ENCODE data around the gene CRHR1. TPM values are rescaled to one million over a fixed set of nuclear protein-coding genes. Genes with fewer than 3 reads are reported as not detected.

Gene CRHR1
- polyA plus RNA-seq, 2 of the 4 experiments (the other 2 are of a cell fraction): 0.09 to 0.12 TPM

DNA sequence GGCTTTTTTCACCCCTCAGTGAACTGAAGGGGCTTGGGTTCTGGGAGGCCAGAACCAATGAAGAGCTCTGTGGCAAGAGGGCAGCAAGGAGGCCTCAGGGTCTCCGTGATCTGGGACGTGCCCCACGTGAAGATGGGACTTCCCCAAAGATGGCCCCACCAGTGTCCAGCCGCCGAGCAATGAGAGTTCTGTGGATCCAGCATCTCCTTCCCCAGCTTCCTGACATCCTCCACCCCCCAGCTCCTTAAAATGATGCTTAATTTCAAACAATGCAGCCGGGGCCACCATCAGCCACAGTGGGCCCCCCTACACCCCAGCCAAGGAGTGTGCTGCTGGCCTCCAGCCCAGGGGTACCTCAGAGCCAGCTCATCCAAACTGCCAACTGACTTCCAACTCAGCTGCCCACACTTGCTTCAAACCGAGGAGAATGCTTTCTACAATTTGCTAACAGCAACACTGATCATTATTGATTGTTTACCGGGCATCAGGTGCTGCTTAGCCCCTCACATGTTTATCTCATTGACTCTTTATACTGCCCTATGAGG, 54.7 kb downstream of the CRHR1 start (continued):
- TF ChIP-seq CTCF (IDR thresholded peaks at IDR 0.05) (no peak), MAFK (IDR thresholded peaks at IDR 0.05; ENCODE audit: partially characterized antibody) (no peak), MAX (IDR thresholded peaks at IDR 0.05) (no peak), MYC (IDR thresholded peaks at IDR 0.05; ENCODE audit: borderline replicate concordance, low read length) (no peak), ELK1 (IDR thresholded peaks at IDR 0.05; ENCODE audit: low read depth, low read length) (no peak), HEYL (CRISPR knock-in tag; IDR thresholded peaks at IDR 0.05) (no peak), CBX8 (IDR thresholded peaks at IDR 0.05) (no peak), BCL3 (IDR thresholded peaks at IDR 0.05) (no peak)

GRCh38 chr17:45839442-45839841, 55.3 kb downstream of the CRHR1 start:
- no peak overlapping the region for H3K4me3 ChIP-seq
- peaks cover 6% of the 10 kb centered on the region; the same call in 2 of the 3 replicates for H3K4me1 ChIP-seq
- FAIRE-seq (no peak), ATAC-seq (no peak), DNase-seq (ENCODE audit: low read depth in 1 of 2, low spot score in 1 of 2) (no peak)
- no peak for TF ChIP-seq TFCP2L1 (CRISPR knock-in tag; IDR thresholded peaks at IDR 0.05)
- TF ChIP-seq BHLHE40 (IDR thresholded peaks at IDR 0.05; ENCODE audit: low read depth, low read length): no peak
- TF ChIP-seq TP53 (CRISPR knock-in tag; IDR thresholded peaks at IDR 0.05): no peak
- no peak for TF ChIP-seq EHMT2 (IDR thresholded peaks at IDR 0.05; ENCODE audit: low read depth)
- no peak for TF ChIP-seq SREBF2 (IDR thresholded peaks at IDR 0.05)
- TF ChIP-seq USF2 (IDR thresholded peaks at IDR 0.05): no peak
- no peak for TF ChIP-seq SMC3 (IDR thresholded peaks at IDR 0.05)
- TF ChIP-seq RAD21 (conservative IDR thresholded peaks at IDR 0.05 in 1 of 2, IDR thresholded peaks at IDR 0.05 in 1 of 2): no peak
- H3K27ac ChIP-seq: no peak overlapping the region
- no peaks in the 10 kb centered on the region for H3K9me3 ChIP-seq
- no peak overlapping the region for H3K4me2 ChIP-seq
- ChIA-PET POLR2A (no interaction called here), CTCF (interaction anchor here (1.1 to 15.2 kb wide), 6 partner anchors 5 to 201 kb away, joined by 3 to 317 read pairs (median 130); partner anchors contain the start of genes CRHR1 and SPPL2C)
- 36% methylated on average over 2 of the region's 4 CpGs for WGBS (ENCODE audit: missing lambda C conversion rate)

- FAIRE-seq: no peak
- H3K4me3 ChIP-seq: no peak overlapping the region
- H3K27ac ChIP-seq: no peak overlapping the region
- H3K9me3 ChIP-seq: no peaks in the 10 kb centered on the region
- no peaks in the 10 kb centered on the region for H3K4me1 ChIP-seq
- DNase-seq (ENCODE audit: low read depth in 1 of 2, low spot score in 1 of 2): no peak
- WGBS (ENCODE audit: missing lambda C conversion rate): 60% methylated on average over 9 of the region's 9 CpGs
- TF ChIP-seq PHF8 (IDR thresholded peaks at IDR 0.05; ENCODE audit: borderline replicate concordance, low read depth): no peak
- no peak for TF ChIP-seq CBX2 (IDR thresholded peaks at IDR 0.05; ENCODE audit: borderline replicate concordance, low read depth)
- no peak for TF ChIP-seq JUN (IDR thresholded peaks at IDR 0.05)
- no peak for TF ChIP-seq ZC3H11A (IDR thresholded peaks at IDR 0.05)
- no peak for TF ChIP-seq SMC3 (IDR thresholded peaks at IDR 0.05)
- TF ChIP-seq, protein P1, sequence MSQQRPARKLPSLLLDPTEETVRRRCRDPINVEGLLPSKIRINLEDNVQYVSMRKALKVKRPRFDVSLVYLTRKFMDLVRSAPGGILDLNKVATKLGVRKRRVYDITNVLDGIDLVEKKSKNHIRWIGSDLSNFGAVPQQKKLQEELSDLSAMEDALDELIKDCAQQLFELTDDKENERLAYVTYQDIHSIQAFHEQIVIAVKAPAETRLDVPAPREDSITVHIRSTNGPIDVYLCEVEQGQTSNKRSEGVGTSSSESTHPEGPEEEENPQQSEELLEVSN (IDR thresholded peaks at IDR 0.05; ENCODE audit: borderline replicate concordance, low read depth): no peak
- TF ChIP-seq GATA3 (IDR thresholded peaks at IDR 0.05; ENCODE audit: borderline replicate concordance): no peak
- no peak for TF ChIP-seq RNF2 (IDR thresholded peaks at IDR 0.05; ENCODE audit: borderline replicate concordance, low read depth)
- TF ChIP-seq EHF (CRISPR knock-in tag; IDR thresholded peaks at IDR 0.05): no peak
- TF ChIP-seq, protein P2, sequence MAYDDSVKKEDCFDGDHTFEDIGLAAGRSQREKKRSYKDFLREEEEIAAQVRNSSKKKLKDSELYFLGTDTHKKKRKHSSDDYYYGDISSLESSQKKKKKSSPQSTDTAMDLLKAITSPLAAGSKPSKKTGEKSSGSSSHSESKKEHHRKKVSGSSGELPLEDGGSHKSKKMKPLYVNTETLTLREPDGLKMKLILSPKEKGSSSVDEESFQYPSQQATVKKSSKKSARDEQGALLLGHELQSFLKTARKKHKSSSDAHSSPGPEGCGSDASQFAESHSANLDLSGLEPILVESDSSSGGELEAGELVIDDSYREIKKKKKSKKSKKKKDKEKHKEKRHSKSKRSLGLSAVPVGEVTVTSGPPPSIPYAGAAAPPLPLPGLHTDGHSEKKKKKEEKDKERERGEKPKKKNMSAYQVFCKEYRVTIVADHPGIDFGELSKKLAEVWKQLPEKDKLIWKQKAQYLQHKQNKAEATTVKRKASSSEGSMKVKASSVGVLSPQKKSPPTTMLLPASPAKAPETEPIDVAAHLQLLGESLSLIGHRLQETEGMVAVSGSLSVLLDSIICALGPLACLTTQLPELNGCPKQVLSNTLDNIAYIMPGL (CRISPR knock-in tag; IDR thresholded peaks at IDR 0.05; ENCODE audit: borderline replicate concordance): no peak
- no peak for TF ChIP-seq ELK1 (IDR thresholded peaks at IDR 0.05; ENCODE audit: low read depth, low read length)
- ATAC-seq: no peak
- ChIA-PET CTCF (interaction anchor here (1.1 to 14.4 kb wide), 4 partner anchors 5 to 201 kb away, joined by 4 to 225 read pairs (median 124); partner anchors contain the start of gene SPPL2C), POLR2A (no interaction called here)
- no peak overlapping the region for H3K4me2 ChIP-seq
Observed at GRCh38 chr17:45841186-45841585, 57.1 kb downstream of the CRHR1 start.
